ENCODE data around the gene JUND.

- TF ChIP-seq CTCF (conservative IDR thresholded peaks at IDR 0.05; ENCODE audit: low read depth in 2 of 2) (no peak), POLR2AphosphoS5 (IDR thresholded peaks at IDR 0.05; ENCODE audit: low read depth) (no peak), EZH2 (IDR thresholded peaks at IDR 0.05; ENCODE audit: low read depth, unreplicated experiment) (no peak), REST (IDR thresholded peaks at IDR 0.05; ENCODE audit: unreplicated experiment) (no peak), CREB1 (CRISPR knock-in tag; IDR thresholded peaks at IDR 0.05; ENCODE audit: low read depth) (no peak), ETS1 (IDR thresholded peaks at IDR 0.05) (no peak)
These were observed 50.3 kb downstream of the JUND start for GRCh38 chr19:18230941-18231734.
